Hepatocyte (in vitro differentiated cells): ENCODE data around the gene ADGRV1. TPM values are rescaled to one million over a fixed set of nuclear protein-coding genes. Genes with fewer than 3 reads are reported as not detected.
A peak's percentile ranks its signal among the peaks of the same experiment; 100 is the strongest.

ENCODE experiments used
- DNase-seq: peaks from one replicate; pipeline ENCODE4 v3.0.0-alpha.2; 2016; ENCODE audit warnings: low spot score
- H2AFZ ChIP-seq: fragments of 200-600 bp; sonication (generic); 2 replicates; pipeline ENCODE4 v1.6.0; 2016; ENCODE audit warnings: antibody characterized with exemption, mild to moderate bottlenecking
- H3K27ac ChIP-seq: fragments of 200-600 bp; sonication (generic); 2 replicates; pipeline ENCODE4 v1.5.1; 2016; ENCODE audit warnings: mild to moderate bottlenecking
- H3K27me3 ChIP-seq: fragments of 200-600 bp; sonication (generic); 2 replicates; pipeline ENCODE4 v1.6.1; 2016
- H3K36me3 ChIP-seq: fragments of 200-600 bp; sonication (generic); replicated peaks from 2 replicates; pipeline ENCODE4 v1.5.1; 2016; ENCODE audit warnings: low read depth; ENCODE audit not compliant: insufficient read depth
- H3K4me1 ChIP-seq: fragments of 200-600 bp; sonication (generic); 2 replicates; pipeline ENCODE4 v1.5.1; 2016; ENCODE audit warnings: mild to moderate bottlenecking, moderate library complexity; ENCODE audit not compliant: insufficient read depth
- H3K4me2 ChIP-seq: fragments of 200-600 bp; sonication (generic); 2 replicates; pipeline ENCODE4 v1.6.0; 2016
- H3K4me3 ChIP-seq: fragments of 200-600 bp; sonication (generic); 2 replicates; pipeline ENCODE4 v1.5.1; 2016; ENCODE audit warnings: mild to moderate bottlenecking
- H3K79me2 ChIP-seq: fragments of 200-600 bp; sonication (generic); 2 replicates; pipeline ENCODE4 v1.6.0; 2017; ENCODE audit warnings: mild to moderate bottlenecking
- H3K9me2 ChIP-seq: fragments of 200-600 bp; sonication (generic); replicated peaks from 2 replicates; pipeline ENCODE4 v1.6.0; 2017; ENCODE audit warnings: mild to moderate bottlenecking; ENCODE audit not compliant: insufficient read depth
- H3K9me3 ChIP-seq: fragments of 200-600 bp; sonication (generic); 2 replicates; pipeline ENCODE4 v1.5.1; 2016; ENCODE audit warnings: low read depth, mild to moderate bottlenecking
- H4K20me1 ChIP-seq: fragments of 200-600 bp; sonication (generic); 2 replicates; pipeline ENCODE4 v1.6.0; 2016; ENCODE audit warnings: mild to moderate bottlenecking; ENCODE audit not compliant: insufficient read depth, poor library complexity, severe bottlenecking
- CTCF ChIP-seq: fragments of 200-600 bp; sonication (generic); IDR thresholded peaks from 2 replicates; pipeline ENCODE4 v1.5.1; 2016; ENCODE audit warnings: antibody characterized with exemption, mild to moderate bottlenecking; ENCODE audit not compliant: poor library complexity
- EZH2 ChIP-seq: fragments of 200-600 bp; sonication (generic); IDR thresholded peaks from 2 replicates; pipeline ENCODE4 v1.6.1; 2016; ENCODE audit warnings: antibody characterized with exemption, mild to moderate bottlenecking, borderline replicate concordance
- EZH2phosphoT487 ChIP-seq: fragments of 200-600 bp; sonication (generic); IDR thresholded peaks from one replicate; pipeline ENCODE4 v1.6.1; 2018; ENCODE audit warnings: antibody characterized with exemption, mild to moderate bottlenecking, low read depth, moderate library complexity; ENCODE audit not compliant: unreplicated experiment, severe bottlenecking
- WGBS: methylation state at CpG from one replicate; pipeline ENCODE4 v1.1.6; 2016; ENCODE audit warnings: low lambda C conversion rate; ENCODE audit errors: missing lambda C conversion rate; 5-methylcytosine and 5-hydroxymethylcytosine counted together
- polyA plus RNA-seq: library from polyadenylated mRNA; unstranded; fragments of >200 nt; fragmentation: Nextera tagmentation; extraction: Ambion mirVana; gene quantifications from 2 replicates; pipeline ENCODE4 v1.2.1, GENCODE V29; 2016
- total RNA-seq: library from RNA; depleted of rRNA; stranded (reverse); fragments of >200 nt; gene quantifications from 2 replicates; pipeline ENCODE4 v1.2.3, GENCODE V29; 2014

ADGRV1 gene
- total and polyA plus RNA-seq, 2 experiments from 2014 or later, result 74.9 to 88.3 TPM

GRCh38 chr5:91070761-91071550 lies 512.4 kb downstream of the ADGRV1 start:
- Histone ChIP-seq H3K27me3 (no peaks in the 10 kb centered on the region), H3K9me2 (no peaks in the 10 kb centered on the region), H3K36me3 (no peaks in the 10 kb centered on the region), H2AFZ (no peak overlapping the region), H3K9me3 (no peaks in the 10 kb centered on the region), H3K4me1 (no peaks in the 10 kb centered on the region), H3K79me2 (no peaks in the 10 kb centered on the region), H3K4me3 (no peak overlapping the region), H3K4me2 (no peak overlapping the region), H4K20me1 (no peaks in the 10 kb centered on the region), H3K27ac (no peak overlapping the region)
- WGBS, result 94% methylated on average over 2 of the region's 2 CpGs
- no peak for DNase-seq
- no peak for TF ChIP-seq EZH2
- TF ChIP-seq EZH2phosphoT487, result no peak
- TF ChIP-seq CTCF, result no peak

DNA sequence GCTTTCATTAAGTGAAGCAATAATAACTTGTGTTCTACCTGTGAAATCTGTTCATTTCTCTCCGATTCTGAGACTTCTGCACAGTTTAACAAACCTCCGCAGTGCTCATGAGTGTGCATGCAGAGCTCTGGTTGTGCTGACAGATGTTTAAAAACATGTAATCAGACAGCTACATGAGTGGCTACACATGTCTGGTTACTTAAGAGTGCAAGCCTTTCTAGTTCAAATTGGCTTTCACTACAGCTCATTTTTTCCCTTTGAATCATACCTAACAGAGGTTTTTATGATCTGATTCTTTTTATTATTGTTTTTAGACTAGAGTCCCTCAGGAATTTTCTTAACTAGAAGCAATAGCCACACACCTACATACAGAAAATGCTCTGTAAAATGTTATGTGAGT lies 514.3 kb downstream of the ADGRV1 start:
- H2AFZ ChIP-seq, result no peak overlapping the region
- H3K36me3 ChIP-seq, result no peaks in the 10 kb centered on the region
- H3K4me1 ChIP-seq, result no peaks in the 10 kb centered on the region
- H3K4me3 ChIP-seq, result no peak overlapping the region
- H3K4me2 ChIP-seq, result peak overlapping the region; percentile 10
- peak; percentile 7 for DNase-seq
- H3K27me3 ChIP-seq, result no peaks in the 10 kb centered on the region
- 37% methylated on average over 2 of the region's 2 CpGs for WGBS
- H3K9me2 ChIP-seq, result no peaks in the 10 kb centered on the region
- peak overlapping the region; percentile 16 for H3K27ac ChIP-seq
- no peaks in the 10 kb centered on the region for H3K79me2 ChIP-seq
- no peak for TF ChIP-seq CTCF
- no peak for TF ChIP-seq EZH2
- TF ChIP-seq EZH2phosphoT487, result no peak
- no peaks in the 10 kb centered on the region for H3K9me3 ChIP-seq
- H4K20me1 ChIP-seq, result no peaks in the 10 kb centered on the region

DNA sequence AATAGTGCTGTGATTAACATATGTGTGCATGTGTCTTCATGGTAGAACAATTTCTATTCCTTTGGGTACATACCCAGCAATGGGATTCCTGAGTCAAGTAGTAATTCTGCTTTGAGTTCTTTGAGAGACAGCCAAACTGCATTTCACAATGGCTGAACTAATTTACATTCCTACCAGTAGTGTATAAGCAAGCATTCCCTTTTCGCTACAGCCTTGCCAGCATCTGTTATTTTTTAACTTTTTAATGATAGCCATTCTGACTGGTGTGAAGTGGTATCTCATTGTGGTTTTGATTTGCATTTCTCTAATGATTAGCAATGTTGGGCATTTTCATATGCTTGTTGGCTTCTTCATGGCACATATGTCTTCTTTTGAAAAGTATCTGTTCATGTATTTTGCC lies 516.0 kb downstream of the ADGRV1 start:
- TF ChIP-seq CTCF (peak; percentile 14), EZH2 (no peak)
- H3K9me2 ChIP-seq, result no peaks in the 10 kb centered on the region
- H3K4me3 ChIP-seq, result no peak overlapping the region
- H3K36me3 ChIP-seq, result no peaks in the 10 kb centered on the region
- no peak overlapping the region for H3K4me2 ChIP-seq
- no peaks in the 10 kb centered on the region for H3K4me1 ChIP-seq
- 69% methylated on average over 1 of the region's 1 CpG for WGBS
- no peaks in the 10 kb centered on the region for H4K20me1 ChIP-seq
- no peak overlapping the region for H3K27ac ChIP-seq
- H3K79me2 ChIP-seq, result no peaks in the 10 kb centered on the region
- no peaks in the 10 kb centered on the region for H3K27me3 ChIP-seq
- H3K9me3 ChIP-seq, result no peaks in the 10 kb centered on the region
- H2AFZ ChIP-seq, result no peak overlapping the region
- DNase-seq, result no peak

- Histone ChIP-seq H3K27me3 (no peaks in the 10 kb centered on the region), H2AFZ (no peak overlapping the region), H3K36me3 (no peaks in the 10 kb centered on the region), H3K4me2 (no peak overlapping the region), H3K4me3 (no peak overlapping the region), H3K4me1 (no peaks in the 10 kb centered on the region), H3K27ac (no peak overlapping the region), H3K79me2 (no peaks in the 10 kb centered on the region), H4K20me1 (no peaks in the 10 kb centered on the region), H3K9me3 (no peaks in the 10 kb centered on the region), H3K9me2 (no peaks in the 10 kb centered on the region)
- TF ChIP-seq EZH2 (no peak), EZH2phosphoT487 (no peak), CTCF (no peak)
- no peak for DNase-seq
Measured at GRCh38 chr5:91076138-91076537, 517.5 kb downstream of the ADGRV1 start.
